HG03565 (cell line): ENCODE data around the gene NFKB1.

Source experiments
- ATAC-seq: cut with Tn5 transposase; IDR thresholded peaks from one replicate; pipeline ENCODE4 v1.9.1; 2021; ENCODE audit warnings: mild to moderate bottlenecking, moderate library complexity; ENCODE audit not compliant: unreplicated experiment

NFKB1 gene

GRCh38 chr4:102493794-102494193 is 7.4 kb upstream of the NFKB1 start:
- ATAC-seq, result no peak

DNA sequence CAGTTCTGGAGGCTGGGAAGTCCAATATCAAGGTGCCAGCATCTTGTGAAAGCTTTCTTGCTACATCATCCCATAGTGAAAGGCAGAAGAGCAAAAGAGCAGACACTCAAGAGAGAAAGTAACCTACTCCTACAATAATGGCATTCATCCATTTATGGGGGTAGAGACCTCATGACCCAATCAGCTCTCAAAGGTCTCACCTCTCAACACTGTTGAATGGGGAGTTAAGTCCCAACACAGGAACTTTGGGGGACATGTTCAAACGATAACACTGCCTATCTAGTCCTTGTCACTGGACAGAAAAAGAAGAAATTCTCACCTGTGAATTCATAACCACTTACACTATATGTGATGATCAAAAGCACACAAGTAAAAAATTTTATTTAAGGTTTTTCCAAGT is 6.6 kb upstream of the NFKB1 start:
- ATAC-seq, result no peak

DNA sequence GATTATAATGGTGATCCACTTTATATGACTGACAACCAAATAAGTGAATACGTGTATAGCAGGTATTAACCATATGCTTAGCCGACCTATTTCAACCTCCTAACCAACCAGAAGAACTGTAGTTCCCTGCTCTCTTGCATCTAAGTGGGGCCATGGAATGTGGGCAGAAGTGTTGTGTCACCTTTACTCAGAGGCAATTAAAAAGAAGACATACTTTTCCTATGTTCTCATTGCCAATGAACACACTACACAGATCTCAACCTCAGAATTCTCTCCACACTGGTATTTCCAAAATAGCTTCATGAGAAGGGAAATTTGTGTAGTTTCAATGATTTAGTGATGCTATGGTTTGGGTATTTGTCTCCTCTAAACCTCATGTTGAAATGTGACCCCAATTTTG is 3.2 kb upstream of the NFKB1 start:
- ATAC-seq, result no peak

DNA sequence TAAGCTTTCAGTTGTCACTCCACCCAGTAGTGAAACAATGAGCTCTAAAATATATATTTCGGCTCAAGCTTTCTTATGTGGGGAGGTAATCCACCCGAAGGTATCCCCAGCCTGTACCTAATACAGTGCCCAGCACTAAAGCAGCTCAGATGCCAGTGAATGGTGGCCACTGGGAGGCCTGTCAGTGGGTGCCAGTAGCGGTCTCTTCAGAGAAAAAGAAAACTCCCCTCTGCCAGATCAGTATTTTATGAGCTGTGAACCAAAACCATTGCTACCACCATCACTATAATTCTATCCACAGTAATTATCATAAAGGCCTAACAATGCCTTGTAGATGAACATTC is 835 bp upstream of the NFKB1 start:
- peak; percentile 14 for ATAC-seq

DNA sequence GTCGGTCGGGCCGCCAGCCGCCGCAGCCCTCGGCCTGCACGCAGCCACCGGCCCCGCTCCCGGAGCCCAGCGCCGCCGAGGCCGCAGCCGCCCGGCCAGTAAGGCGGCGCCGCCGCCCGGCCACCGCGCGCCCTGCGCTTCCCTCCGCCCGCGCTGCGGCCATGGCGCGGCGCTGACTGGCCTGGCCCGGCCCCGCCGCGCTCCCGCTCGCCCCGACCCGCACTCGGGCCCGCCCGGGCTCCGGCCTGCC is 213 bp downstream of the NFKB1 start:
- peak; percentile 26 for ATAC-seq

- no peak for ATAC-seq
These were observed 1.3 kb downstream of the NFKB1 start for GRCh38 chr4:102502543-102502818.

GRCh38 chr4:102503301-102503746 is 2.2 kb downstream of the NFKB1 start:
- no peak for ATAC-seq

DNA sequence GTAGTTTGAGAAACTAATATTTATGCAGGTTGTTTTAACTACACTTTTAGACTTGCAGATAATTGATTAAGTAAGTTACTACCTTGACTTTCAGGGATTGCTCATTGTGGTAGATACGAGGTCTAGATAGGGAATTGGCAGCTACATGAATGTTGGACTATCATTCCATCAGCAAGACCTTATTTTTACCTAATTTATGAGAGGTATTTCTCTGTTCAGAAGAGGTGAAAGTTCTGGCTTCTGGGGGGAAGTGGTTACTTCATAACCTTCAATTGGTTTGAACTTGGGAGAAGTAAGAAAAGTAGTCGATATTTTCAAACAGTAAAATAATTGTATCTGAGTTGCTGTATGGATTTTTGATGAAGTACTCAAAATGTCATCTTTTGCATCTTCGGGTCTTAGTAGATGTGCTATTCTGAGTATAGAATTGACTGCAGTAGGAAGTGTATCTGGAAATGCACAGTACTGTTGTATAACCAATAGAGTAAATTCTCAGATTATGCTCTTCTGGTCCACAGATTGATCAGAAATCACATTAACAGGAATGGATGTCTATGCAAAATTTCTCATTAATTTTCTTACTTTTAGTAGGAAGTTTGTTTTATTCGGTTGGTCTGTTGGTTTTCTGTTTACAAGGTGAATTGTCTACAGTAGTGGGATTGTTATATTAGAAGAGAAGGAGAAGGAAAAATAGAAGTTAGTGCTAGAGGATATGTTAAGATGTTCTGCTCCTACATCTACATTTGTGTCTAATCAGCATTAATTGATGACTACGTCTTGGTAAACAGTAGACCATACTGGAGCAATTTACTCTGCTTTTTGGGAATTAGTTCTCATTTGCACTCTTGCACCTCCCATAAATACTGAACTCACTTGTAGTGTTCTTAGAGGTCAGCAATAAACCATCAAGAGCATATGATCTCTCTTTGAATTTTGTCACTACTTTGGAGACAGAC is 3.0 kb downstream of the NFKB1 start:
- ATAC-seq, result no peak

DNA sequence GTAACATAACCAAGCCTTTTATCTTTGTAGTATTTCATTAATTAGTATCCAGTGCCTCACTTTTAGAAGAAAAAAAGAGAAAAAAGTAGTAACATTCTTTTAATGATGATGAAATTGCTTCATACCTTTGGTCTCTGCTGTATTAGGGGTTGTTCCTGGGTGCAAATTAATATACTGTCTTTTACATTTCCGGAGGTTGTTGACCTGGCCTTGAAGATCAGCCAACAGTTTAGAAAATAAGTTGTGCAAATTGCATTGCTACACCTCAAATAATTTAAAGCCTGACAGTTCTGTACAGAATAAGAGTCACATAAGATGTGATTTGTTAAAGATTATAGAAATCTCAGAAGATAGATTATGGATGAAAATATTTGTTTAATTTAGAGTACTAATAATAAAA is 3.8 kb downstream of the NFKB1 start:
- no peak for ATAC-seq

- no peak for ATAC-seq
These were observed 4.5 kb downstream of the NFKB1 start for GRCh38 chr4:102505708-102506107.

DNA sequence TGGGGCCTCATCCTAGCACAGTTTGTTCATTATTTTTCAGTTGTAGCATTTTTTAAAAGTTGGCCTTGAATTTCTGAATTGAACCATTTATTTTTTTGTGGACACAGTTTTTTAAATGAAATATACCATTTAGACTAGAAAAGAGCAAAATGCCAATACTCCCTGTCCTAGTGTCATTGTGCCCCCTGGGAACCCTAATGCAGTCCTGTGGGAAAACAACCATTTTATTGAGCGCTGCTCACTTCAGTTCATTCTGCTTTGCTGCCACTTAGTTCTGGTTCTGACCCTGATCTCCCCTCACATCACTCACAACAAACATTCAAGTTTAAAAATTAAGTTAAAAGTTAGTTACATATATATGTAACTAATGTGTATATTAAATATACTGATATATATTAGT is 5.4 kb downstream of the NFKB1 start:
- no peak for ATAC-seq

GRCh38 chr4:102511830-102512605 is 10.9 kb downstream of the NFKB1 start:
- no peak for ATAC-seq

DNA sequence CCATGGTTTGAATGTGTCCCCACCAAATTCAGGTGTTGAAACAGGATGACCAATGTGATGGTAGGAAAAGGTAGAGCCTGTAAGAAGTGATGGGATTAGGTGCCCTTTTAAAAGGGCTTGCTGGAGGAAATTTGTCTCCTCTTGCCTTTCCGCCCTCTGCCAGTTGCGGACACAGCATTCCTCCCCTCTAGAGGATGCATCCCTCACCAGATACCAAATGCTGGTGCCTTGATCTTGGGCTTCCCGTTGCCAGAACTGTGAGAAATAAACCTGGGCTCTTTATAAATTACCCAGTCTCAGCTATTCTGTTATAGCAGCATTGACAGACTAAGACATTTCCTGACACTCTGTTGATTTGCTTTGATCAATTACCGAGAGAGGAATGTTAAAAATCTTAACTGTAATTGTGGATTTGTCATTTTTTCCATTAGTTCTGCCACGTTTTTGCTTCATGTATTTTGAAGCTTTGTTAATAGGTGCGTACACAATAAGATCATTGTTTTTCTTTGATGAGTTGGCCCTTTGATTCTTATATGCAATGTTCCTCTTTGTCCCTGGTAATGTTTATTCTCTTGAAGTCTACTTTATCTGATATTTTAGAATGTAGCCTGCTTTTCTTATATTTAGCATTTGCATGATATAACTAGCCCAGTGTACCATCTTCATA is 13.3 kb downstream of the NFKB1 start:
- ATAC-seq, result no peak

DNA sequence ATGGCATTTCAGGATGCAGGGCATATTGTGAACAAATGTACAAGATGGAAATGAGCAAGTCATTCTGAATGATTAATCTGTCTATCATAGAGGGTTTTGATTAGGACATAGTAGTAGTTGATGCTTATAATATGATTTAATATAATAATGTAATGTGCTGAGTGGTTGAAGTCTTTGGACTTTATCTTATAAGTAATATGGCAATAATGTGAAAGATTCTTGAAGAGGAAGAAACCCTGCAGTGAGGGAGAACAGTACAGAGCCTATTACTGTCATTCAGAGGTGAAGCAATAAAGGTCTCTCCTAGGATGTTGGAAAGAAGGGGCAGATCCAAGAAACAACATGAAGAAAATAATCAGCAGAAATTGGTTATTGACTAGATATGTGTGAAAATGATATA is 16.6 kb downstream of the NFKB1 start:
- ATAC-seq, result no peak

- ATAC-seq, result no peak
These were observed 17.6 kb downstream of the NFKB1 start for GRCh38 chr4:102518703-102519131.

- no peak for ATAC-seq
These were observed 18.8 kb downstream of the NFKB1 start for GRCh38 chr4:102519925-102520324.

DNA sequence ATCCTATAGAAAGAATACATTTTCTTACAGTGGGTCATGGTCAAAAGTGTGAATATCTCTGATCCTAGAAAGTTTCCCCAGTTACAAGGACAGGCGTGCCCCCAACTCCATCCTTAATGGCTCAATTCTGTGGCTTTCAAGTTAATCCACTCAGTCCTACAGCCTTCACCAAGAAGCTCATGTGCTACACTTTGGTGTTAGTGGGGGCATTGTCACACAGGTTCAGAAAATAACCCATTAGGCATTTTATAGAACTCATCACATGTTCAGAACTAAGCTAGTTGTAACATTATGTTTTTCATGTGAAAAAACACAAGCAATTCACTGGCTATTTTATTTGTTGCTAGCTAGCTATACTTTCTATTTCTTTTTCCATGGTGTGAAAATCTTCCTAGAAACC is 20.4 kb downstream of the NFKB1 start:
- ATAC-seq, result no peak

DNA sequence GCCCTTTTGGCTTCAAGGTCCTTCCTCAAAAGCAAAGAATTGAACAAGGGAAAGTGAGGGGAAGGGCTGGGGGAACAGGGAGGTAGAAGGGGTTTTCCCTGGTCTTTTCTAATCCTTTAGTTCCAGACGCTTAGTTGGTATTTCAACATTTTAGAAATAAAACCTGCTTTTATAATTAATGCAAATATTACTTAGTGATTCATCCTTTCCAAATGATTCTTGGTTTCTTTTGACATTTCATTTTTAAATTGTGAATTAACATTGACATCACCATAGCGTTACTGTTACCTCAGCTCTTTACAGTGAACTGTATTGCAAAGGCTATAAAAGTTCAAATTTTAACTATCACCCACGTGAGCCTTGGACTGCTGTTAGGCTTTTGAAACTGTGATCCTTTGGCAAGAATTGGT is 20.9 kb downstream of the NFKB1 start:
- ATAC-seq, result no peak

DNA sequence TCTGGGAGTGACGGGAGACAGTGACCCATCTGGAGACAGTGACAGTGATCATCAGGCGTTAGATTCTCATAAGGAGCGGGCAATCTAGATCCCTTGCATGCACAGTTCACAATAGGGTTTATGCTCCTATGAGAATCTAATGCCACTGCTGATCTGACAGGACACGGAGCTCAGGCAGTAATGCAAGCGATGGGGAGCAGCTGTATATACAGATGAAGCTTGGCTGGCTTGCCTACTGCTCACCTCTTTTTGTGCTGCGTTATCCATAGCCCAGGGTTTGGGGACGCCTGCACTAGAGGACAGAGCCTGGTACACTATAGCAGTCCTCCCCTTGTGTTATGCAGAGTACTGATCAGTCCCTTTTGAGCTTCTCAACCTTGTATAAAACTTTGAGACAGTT is 23.5 kb downstream of the NFKB1 start:
- ATAC-seq, result no peak

DNA sequence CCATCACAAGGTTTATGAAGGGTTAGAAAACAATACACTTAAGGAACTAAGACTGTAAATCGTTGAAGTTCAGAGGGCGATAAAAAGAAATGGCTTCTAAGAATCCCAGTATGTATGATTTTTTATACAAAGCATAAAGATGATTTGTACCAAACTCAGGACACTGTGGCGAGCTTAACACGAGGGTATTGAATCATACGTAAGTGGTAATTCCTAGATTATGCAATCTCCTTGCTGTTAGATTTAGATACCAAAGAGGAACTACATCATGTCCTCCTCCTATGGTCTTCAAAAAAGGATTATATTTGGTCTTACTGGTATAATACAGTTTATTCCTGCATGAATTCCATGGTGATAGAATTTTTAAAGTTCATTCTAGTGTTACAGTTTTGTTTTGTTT is 23.9 kb downstream of the NFKB1 start:
- ATAC-seq, result no peak

DNA sequence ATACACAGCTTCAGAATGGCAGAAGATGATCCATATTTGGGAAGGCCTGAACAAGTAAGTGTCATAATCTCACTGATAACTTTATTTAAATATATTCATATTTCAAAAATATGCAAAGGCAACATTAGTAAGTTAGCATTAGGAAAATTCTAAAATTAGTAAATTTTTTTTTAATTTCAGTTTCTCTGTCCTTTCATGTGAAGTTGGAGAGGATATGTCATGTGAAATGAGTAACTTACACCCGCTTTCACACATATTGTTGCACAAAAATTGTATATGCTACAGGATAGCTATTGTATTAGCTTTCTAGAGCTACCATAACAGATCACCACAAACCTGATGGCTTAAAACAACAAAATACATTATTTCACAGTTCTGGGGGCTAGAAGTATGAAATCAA is 24.3 kb downstream of the NFKB1 start:
- no peak for ATAC-seq

- no peak for ATAC-seq
These were observed 25.4 kb downstream of the NFKB1 start for GRCh38 chr4:102526532-102526931.
